GM23338 (cell line): ENCODE measurements around the gene SH3D19. TPM values are rescaled to one million over a fixed set of nuclear protein-coding genes. Genes with fewer than 3 reads are reported as not detected.

Experiments
- ATAC-seq: fragments of 200-7000 bp; cut with Tn5 transposase; 3 replicates; pipeline ENCODE4 v1.9.1; 2020
- DNase-seq: peaks from one replicate; pipeline ENCODE4 v3.0.0-alpha.2; 2015; ENCODE audit warnings: low spot score
- H2AFZ ChIP-seq: fragments of 200-600 bp; sonication (generic); 2 replicates; pipeline ENCODE4 v1.8.0; 2016; ENCODE audit warnings: antibody characterized with exemption, mild to moderate bottlenecking, moderate library complexity
- H3F3A ChIP-seq: fragments of 200-600 bp; sonication (generic); replicated peaks from 2 replicates; pipeline ENCODE4 v1.8.0; 2017; ENCODE audit warnings: antibody characterized with exemption, mixed run types, low read depth
- H3K27ac ChIP-seq: fragments of 200-600 bp; sonication (generic); 2 replicates; pipeline ENCODE4 v1.6.1; 2016; ENCODE audit warnings: low read depth
- H3K27me3 ChIP-seq: fragments of 200-600 bp; sonication (generic); 2 replicates; pipeline ENCODE4 v1.8.0; 2016; ENCODE audit warnings: mild to moderate bottlenecking, mixed run types, moderate library complexity; ENCODE audit not compliant: insufficient read depth
- H3K36me3 ChIP-seq: fragments of 200-600 bp; sonication (generic); 2 replicates; pipeline ENCODE4 v1.8.0; 2016; ENCODE audit warnings: mild to moderate bottlenecking; ENCODE audit not compliant: insufficient read depth
- H3K4me1 ChIP-seq: fragments of 200-600 bp; sonication (generic); 2 replicates; pipeline ENCODE4 v1.8.0; 2016; ENCODE audit warnings: mild to moderate bottlenecking, moderate library complexity; ENCODE audit not compliant: insufficient read depth
- H3K4me2 ChIP-seq: fragments of 200-600 bp; sonication (generic); 2 replicates; pipeline ENCODE4 v1.7.1; 2017; ENCODE audit warnings: mixed run types
- H3K4me3 ChIP-seq: fragments of 200-600 bp; sonication (generic); 2 replicates; pipeline ENCODE4 v1.6.1; 2016; ENCODE audit warnings: mixed run types
- H3K79me2 ChIP-seq: fragments of 200-600 bp; sonication (generic); replicated peaks from 2 replicates; pipeline ENCODE4 v1.8.0; 2017; ENCODE audit warnings: mild to moderate bottlenecking; ENCODE audit not compliant: insufficient read depth
- H3K9me2 ChIP-seq: fragments of 200-600 bp; sonication (generic); 2 replicates; pipeline ENCODE4 v1.8.0; 2017; ENCODE audit not compliant: insufficient read depth
- H4K20me1 ChIP-seq: fragments of 200-600 bp; sonication (generic); replicated peaks from 2 replicates; pipeline ENCODE4 v1.8.0; 2017; ENCODE audit warnings: mild to moderate bottlenecking; ENCODE audit not compliant: insufficient read depth
- H3K27ac Mint-ChIP-seq: 2 replicates; pipeline ENCODE4 v1.8.0; 2020; ENCODE audit warnings: inconsistent platforms, mild to moderate bottlenecking, moderate library complexity, mixed read lengths
- H3K27me3 Mint-ChIP-seq: 3 replicates; pipeline ENCODE4 v1.8.0; 2022; ENCODE audit warnings: low read depth, mild to moderate bottlenecking, moderate library complexity, mixed read lengths, inconsistent platforms; ENCODE audit not compliant: insufficient read depth, poor library complexity
- H3K36me3 Mint-ChIP-seq: 3 replicates; pipeline ENCODE4 v1.8.0; 2021; ENCODE audit warnings: low read depth, mild to moderate bottlenecking, inconsistent platforms, moderate library complexity, mixed read lengths
- H3K4me1 Mint-ChIP-seq: 3 replicates; pipeline ENCODE4 v1.8.0; 2020; ENCODE audit warnings: mild to moderate bottlenecking, inconsistent platforms, mixed read lengths
- H3K4me3 Mint-ChIP-seq: 3 replicates; pipeline ENCODE4 v1.8.0; 2021; ENCODE audit warnings: moderate library complexity, mild to moderate bottlenecking, inconsistent platforms, mixed read lengths
- H3K9me3 Mint-ChIP-seq: 3 replicates; pipeline ENCODE4 v1.8.0; 2020; ENCODE audit warnings: moderate library complexity, mild to moderate bottlenecking, inconsistent platforms, mixed read lengths
- CREB1 ChIP-seq: fragments of 250-450 bp; sonication (Bioruptor Pico); IDR thresholded peaks from 2 replicates; pipeline ENCODE4 v1.5.0; 2020; ENCODE audit warnings: low read depth, mild to moderate bottlenecking, moderate library complexity
- EZH2 ChIP-seq: fragments of 200-600 bp; sonication (generic); IDR thresholded peaks from one replicate; pipeline ENCODE4 v1.8.0; 2017; ENCODE audit warnings: antibody characterized with exemption, mild to moderate bottlenecking, low read depth; ENCODE audit not compliant: unreplicated experiment
- EZH2phosphoT487 ChIP-seq: fragments of 200-600 bp; sonication (generic); IDR thresholded peaks from one replicate; pipeline ENCODE4 v1.8.1; 2018; ENCODE audit warnings: antibody characterized with exemption; ENCODE audit not compliant: unreplicated experiment
- JUNB ChIP-seq: IDR thresholded peaks from one replicate; pipeline ENCODE4 v1.6.1; 2016; ENCODE audit warnings: antibody characterized with exemption; ENCODE audit not compliant: unreplicated experiment
- NANOG ChIP-seq: IDR thresholded peaks from 2 replicates; pipeline ENCODE4 v1.6.1; 2016; ENCODE audit warnings: antibody characterized with exemption, borderline replicate concordance
- POLR2AphosphoS5 ChIP-seq: IDR thresholded peaks from 2 replicates; pipeline ENCODE4 v1.6.1; 2016; ENCODE audit warnings: antibody characterized with exemption, low read depth
- STAT1 ChIP-seq: IDR thresholded peaks from one replicate; pipeline ENCODE4 v1.6.1; 2016; ENCODE audit warnings: antibody characterized with exemption; ENCODE audit not compliant: unreplicated experiment
- ZNF114 ChIP-seq: fragments of 250-450 bp; sonication (Bioruptor Pico); IDR thresholded peaks from 2 replicates; pipeline ENCODE4 v1.5.0; 2020; ENCODE audit warnings: mild to moderate bottlenecking, moderate library complexity
- ZNF331 ChIP-seq: fragments of 250-450 bp; sonication (Bioruptor Pico); IDR thresholded peaks from 2 replicates; pipeline ENCODE4 v1.5.0; 2020; ENCODE audit warnings: low read depth, mild to moderate bottlenecking, moderate library complexity
- polyA plus RNA-seq: library from polyadenylated mRNA; unstranded; fragments of >200 nt; fragmentation: Nextera tagmentation; extraction: Ambion mirVana; gene quantifications from 2 replicates; pipeline ENCODE4 v1.2.1, GENCODE V29; 2016
- total RNA-seq: library from RNA; depleted of rRNA; stranded (reverse); fragments of >200 nt; shearing (Covaris generic); gene quantifications from 2 replicates; pipeline ENCODE4 v1.2.3, GENCODE V29; 2014
- TF ChIP-seq, protein P1 (sequence below), 2 experiments: fragments of 200-600 bp in 1 of 2; sonication (generic) in 1 of 2; conservative IDR thresholded peaks; 2 replicates each; pipeline versions ENCODE4 v1.5.1 to v1.6.1; 2016 to 2017; ENCODE audit warnings: antibody characterized with exemption in 2 of 2, low read depth in 2 of 2, mild to moderate bottlenecking in 2 of 2, moderate library complexity in 1 of 2
- TF ChIP-seq, protein P2 (sequence below): IDR thresholded peaks from one replicate; pipeline ENCODE4 v1.6.1; 2018; ENCODE audit warnings: antibody characterized with exemption; ENCODE audit not compliant: unreplicated experiment
- TF ChIP-seq, protein P3 (sequence below): fragments of 250-450 bp; sonication (Bioruptor Pico); IDR thresholded peaks from 2 replicates; pipeline ENCODE4 v1.5.0; 2020; ENCODE audit warnings: mild to moderate bottlenecking, moderate library complexity
- TF ChIP-seq, protein P4 (sequence below): IDR thresholded peaks from 2 replicates; pipeline ENCODE4 v1.6.1; 2016; ENCODE audit warnings: antibody characterized with exemption

SH3D19 gene
- total and polyA plus RNA-seq, 2 experiments from 2014 or later, result 25.3 to 57.4 TPM

DNA sequence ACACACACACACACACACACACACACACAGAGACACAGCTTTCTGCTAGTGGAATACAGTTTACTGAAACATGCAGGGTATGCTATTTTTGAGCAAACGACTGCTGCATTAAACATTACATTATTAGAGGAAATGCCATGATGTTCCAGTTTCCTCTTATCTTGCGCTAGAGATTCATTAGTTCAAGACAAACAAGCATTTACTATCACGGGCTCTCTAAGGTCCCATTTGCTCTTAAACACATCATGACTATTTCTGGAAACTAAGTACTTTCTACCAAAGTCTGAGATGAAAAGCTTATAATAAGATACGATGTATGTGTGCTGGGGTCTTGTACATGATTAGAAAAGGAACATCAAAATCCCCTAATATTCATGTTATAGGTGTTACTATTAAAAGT is 177.1 kb downstream of the SH3D19 start:
- H3K27ac Mint-ChIP-seq, result peak overlapping the region; percentile 45; the same call in 1 of the 2 replicates

More for the DNA sequence above, 177.1 kb downstream of the SH3D19 start:
- Histone ChIP-seq H3K4me2 (no peak overlapping the region), H4K20me1 (no peaks in the 10 kb centered on the region), H3K4me3 (no peak overlapping the region), H2AFZ (no peak overlapping the region), H3K27ac (0 out of 2 replicates have a peak overlapping the region, but pooled peaks have one; percentile 16), H3K9me2 (no peaks in the 10 kb centered on the region), H3K79me2 (no peaks in the 10 kb centered on the region), H3K36me3 (peaks cover 16% of the 10 kb centered on the region; the same call in 1 of the 2 replicates), H3K27me3 (no peaks in the 10 kb centered on the region), H3F3A (no peaks in the 10 kb centered on the region), H3K4me1 (peaks cover 8% of the 10 kb centered on the region; the same call in 1 of the 2 replicates)
- H3K4me3 Mint-ChIP-seq, result no peak overlapping the region
- no peak for ATAC-seq
- H3K4me1 Mint-ChIP-seq, result peaks cover 2% of the 10 kb centered on the region; the same call in 2 of the 3 replicates
- TF ChIP-seq, protein P1, sequence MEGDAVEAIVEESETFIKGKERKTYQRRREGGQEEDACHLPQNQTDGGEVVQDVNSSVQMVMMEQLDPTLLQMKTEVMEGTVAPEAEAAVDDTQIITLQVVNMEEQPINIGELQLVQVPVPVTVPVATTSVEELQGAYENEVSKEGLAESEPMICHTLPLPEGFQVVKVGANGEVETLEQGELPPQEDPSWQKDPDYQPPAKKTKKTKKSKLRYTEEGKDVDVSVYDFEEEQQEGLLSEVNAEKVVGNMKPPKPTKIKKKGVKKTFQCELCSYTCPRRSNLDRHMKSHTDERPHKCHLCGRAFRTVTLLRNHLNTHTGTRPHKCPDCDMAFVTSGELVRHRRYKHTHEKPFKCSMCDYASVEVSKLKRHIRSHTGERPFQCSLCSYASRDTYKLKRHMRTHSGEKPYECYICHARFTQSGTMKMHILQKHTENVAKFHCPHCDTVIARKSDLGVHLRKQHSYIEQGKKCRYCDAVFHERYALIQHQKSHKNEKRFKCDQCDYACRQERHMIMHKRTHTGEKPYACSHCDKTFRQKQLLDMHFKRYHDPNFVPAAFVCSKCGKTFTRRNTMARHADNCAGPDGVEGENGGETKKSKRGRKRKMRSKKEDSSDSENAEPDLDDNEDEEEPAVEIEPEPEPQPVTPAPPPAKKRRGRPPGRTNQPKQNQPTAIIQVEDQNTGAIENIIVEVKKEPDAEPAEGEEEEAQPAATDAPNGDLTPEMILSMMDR (conservative IDR thresholded peaks at IDR 0.05; ENCODE audit: low read depth in 2 of 2), result no peak
- no peak for TF ChIP-seq ZNF331 (CRISPR knock-in tag)
- TF ChIP-seq, protein P2, sequence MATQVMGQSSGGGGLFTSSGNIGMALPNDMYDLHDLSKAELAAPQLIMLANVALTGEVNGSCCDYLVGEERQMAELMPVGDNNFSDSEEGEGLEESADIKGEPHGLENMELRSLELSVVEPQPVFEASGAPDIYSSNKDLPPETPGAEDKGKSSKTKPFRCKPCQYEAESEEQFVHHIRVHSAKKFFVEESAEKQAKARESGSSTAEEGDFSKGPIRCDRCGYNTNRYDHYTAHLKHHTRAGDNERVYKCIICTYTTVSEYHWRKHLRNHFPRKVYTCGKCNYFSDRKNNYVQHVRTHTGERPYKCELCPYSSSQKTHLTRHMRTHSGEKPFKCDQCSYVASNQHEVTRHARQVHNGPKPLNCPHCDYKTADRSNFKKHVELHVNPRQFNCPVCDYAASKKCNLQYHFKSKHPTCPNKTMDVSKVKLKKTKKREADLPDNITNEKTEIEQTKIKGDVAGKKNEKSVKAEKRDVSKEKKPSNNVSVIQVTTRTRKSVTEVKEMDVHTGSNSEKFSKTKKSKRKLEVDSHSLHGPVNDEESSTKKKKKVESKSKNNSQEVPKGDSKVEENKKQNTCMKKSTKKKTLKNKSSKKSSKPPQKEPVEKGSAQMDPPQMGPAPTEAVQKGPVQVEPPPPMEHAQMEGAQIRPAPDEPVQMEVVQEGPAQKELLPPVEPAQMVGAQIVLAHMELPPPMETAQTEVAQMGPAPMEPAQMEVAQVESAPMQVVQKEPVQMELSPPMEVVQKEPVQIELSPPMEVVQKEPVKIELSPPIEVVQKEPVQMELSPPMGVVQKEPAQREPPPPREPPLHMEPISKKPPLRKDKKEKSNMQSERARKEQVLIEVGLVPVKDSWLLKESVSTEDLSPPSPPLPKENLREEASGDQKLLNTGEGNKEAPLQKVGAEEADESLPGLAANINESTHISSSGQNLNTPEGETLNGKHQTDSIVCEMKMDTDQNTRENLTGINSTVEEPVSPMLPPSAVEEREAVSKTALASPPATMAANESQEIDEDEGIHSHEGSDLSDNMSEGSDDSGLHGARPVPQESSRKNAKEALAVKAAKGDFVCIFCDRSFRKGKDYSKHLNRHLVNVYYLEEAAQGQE, result no peak
- no peak for TF ChIP-seq EZH2
- TF ChIP-seq, protein P3, sequence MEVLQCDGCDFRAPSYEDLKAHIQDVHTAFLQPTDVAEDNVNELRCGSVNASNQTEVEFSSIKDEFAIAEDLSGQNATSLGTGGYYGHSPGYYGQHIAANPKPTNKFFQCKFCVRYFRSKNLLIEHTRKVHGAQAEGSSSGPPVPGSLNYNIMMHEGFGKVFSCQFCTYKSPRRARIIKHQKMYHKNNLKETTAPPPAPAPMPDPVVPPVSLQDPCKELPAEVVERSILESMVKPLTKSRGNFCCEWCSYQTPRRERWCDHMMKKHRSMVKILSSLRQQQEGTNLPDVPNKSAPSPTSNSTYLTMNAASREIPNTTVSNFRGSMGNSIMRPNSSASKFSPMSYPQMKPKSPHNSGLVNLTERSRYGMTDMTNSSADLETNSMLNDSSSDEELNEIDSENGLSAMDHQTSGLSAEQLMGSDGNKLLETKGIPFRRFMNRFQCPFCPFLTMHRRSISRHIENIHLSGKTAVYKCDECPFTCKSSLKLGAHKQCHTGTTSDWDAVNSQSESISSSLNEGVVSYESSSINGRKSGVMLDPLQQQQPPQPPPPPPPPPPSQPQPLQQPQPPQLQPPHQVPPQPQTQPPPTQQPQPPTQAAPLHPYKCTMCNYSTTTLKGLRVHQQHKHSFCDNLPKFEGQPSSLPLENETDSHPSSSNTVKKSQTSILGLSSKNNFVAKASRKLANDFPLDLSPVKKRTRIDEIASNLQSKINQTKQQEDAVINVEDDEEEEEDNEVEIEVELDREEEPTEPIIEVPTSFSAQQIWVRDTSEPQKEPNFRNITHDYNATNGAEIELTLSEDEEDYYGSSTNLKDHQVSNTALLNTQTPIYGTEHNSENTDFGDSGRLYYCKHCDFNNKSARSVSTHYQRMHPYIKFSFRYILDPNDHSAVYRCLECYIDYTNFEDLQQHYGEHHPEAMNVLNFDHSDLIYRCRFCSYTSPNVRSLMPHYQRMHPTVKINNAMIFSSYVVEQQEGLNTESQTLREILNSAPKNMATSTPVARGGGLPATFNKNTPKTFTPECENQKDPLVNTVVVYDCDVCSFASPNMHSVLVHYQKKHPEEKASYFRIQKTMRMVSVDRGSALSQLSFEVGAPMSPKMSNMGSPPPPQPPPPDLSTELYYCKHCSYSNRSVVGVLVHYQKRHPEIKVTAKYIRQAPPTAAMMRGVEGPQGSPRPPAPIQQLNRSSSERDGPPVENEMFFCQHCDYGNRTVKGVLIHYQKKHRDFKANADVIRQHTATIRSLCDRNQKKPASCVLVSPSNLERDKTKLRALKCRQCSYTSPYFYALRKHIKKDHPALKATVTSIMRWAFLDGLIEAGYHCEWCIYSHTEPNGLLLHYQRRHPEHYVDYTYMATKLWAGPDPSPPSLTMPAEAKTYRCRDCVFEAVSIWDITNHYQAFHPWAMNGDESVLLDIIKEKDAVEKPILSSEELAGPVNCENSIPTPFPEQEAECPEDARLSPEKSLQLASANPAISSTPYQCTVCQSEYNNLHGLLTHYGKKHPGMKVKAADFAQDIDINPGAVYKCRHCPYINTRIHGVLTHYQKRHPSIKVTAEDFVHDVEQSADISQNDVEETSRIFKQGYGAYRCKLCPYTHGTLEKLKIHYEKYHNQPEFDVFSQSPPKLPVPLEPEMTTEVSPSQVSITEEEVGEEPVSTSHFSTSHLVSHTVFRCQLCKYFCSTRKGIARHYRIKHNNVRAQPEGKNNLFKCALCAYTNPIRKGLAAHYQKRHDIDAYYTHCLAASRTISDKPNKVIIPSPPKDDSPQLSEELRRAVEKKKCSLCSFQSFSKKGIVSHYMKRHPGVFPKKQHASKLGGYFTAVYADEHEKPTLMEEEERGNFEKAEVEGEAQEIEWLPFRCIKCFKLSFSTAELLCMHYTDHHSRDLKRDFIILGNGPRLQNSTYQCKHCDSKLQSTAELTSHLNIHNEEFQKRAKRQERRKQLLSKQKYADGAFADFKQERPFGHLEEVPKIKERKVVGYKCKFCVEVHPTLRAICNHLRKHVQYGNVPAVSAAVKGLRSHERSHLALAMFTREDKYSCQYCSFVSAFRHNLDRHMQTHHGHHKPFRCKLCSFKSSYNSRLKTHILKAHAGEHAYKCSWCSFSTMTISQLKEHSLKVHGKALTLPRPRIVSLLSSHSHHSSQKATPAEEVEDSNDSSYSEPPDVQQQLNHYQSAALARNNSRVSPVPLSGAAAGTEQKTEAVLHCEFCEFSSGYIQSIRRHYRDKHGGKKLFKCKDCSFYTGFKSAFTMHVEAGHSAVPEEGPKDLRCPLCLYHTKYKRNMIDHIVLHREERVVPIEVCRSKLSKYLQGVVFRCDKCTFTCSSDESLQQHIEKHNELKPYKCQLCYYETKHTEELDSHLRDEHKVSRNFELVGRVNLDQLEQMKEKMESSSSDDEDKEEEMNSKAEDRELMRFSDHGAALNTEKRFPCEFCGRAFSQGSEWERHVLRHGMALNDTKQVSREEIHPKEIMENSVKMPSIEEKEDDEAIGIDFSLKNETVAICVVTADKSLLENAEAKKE (CRISPR knock-in tag), result no peak
- TF ChIP-seq STAT1, result no peak
- no peak for TF ChIP-seq POLR2AphosphoS5
- no peak for TF ChIP-seq CREB1
- TF ChIP-seq ZNF114 (CRISPR knock-in tag), result no peak
- TF ChIP-seq NANOG, result no peak
- TF ChIP-seq EZH2phosphoT487, result no peak
- TF ChIP-seq, protein P4, sequence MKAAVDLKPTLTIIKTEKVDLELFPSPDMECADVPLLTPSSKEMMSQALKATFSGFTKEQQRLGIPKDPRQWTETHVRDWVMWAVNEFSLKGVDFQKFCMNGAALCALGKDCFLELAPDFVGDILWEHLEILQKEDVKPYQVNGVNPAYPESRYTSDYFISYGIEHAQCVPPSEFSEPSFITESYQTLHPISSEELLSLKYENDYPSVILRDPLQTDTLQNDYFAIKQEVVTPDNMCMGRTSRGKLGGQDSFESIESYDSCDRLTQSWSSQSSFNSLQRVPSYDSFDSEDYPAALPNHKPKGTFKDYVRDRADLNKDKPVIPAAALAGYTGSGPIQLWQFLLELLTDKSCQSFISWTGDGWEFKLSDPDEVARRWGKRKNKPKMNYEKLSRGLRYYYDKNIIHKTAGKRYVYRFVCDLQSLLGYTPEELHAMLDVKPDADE, result no peak
- no peak for TF ChIP-seq JUNB
- no peaks in the 10 kb centered on the region for H3K9me3 Mint-ChIP-seq
- peaks cover 26% of the 10 kb centered on the region for H3K36me3 Mint-ChIP-seq
- DNase-seq, result no peak
- peaks cover 3% of the 10 kb centered on the region for H3K27me3 Mint-ChIP-seq
